Brain microvascular endothelial cell (primary cell): Measurements from ENCODE around the gene URAD.
"Not testable (repeated sequence)": the region's sequence is repeated elsewhere in the genome, so short reads cannot be mapped to it uniquely, and the experiment has no call there.

Source experiments
- DNase-seq: peaks from one replicate; pipeline ENCODE4 v3.0.0-alpha.2; 2020
- H3K27ac ChIP-seq: fragments of 250-450 bp; sonication (Bioruptor Pico); 2 replicates; pipeline ENCODE4 v1.5.1; 2020; ENCODE audit warnings: mild to moderate bottlenecking, moderate library complexity
- H3K27me3 ChIP-seq: fragments of 250-450 bp; sonication (Bioruptor Pico); replicated peaks from 2 replicates; pipeline ENCODE4 v1.5.1; 2020; ENCODE audit warnings: mild to moderate bottlenecking
- H3K36me3 ChIP-seq: fragments of 250-450 bp; sonication (Bioruptor Pico); replicated peaks from 2 replicates; pipeline ENCODE4 v1.5.1; 2020; ENCODE audit warnings: mild to moderate bottlenecking
- H3K4me3 ChIP-seq: 2 replicates; pipeline ENCODE4 v1.5.1; 2011; ENCODE audit warnings: low read depth, mild to moderate bottlenecking, control low read depth, low read length, moderate library complexity
- in situ Hi-C: cut with HindIII; loops from 2 replicates; pipeline ENCODE4 v1.10.0; 2017; ENCODE audit warnings: low sequenced_read_pairs, low pct_ligation_motif_present
- TF ChIP-seq, protein P1 (sequence below): IDR thresholded peaks from 2 replicates; pipeline ENCODE4 v1.5.1; 2011; ENCODE audit warnings: low read depth, mild to moderate bottlenecking, moderate library complexity, low read length, control low read depth, inconsistent platforms; ENCODE audit errors: missing control alignments

URAD gene

GRCh38 chr13:28014301-28014700, 25.8 kb upstream of the URAD start:
- no peak for DNase-seq
- no peak overlapping the region for H3K27ac ChIP-seq
- no peaks in the 10 kb centered on the region for H3K27me3 ChIP-seq
- H3K4me3 ChIP-seq, result no peak overlapping the region
- in situ Hi-C loops, result no loop called here
- TF ChIP-seq, protein P1, sequence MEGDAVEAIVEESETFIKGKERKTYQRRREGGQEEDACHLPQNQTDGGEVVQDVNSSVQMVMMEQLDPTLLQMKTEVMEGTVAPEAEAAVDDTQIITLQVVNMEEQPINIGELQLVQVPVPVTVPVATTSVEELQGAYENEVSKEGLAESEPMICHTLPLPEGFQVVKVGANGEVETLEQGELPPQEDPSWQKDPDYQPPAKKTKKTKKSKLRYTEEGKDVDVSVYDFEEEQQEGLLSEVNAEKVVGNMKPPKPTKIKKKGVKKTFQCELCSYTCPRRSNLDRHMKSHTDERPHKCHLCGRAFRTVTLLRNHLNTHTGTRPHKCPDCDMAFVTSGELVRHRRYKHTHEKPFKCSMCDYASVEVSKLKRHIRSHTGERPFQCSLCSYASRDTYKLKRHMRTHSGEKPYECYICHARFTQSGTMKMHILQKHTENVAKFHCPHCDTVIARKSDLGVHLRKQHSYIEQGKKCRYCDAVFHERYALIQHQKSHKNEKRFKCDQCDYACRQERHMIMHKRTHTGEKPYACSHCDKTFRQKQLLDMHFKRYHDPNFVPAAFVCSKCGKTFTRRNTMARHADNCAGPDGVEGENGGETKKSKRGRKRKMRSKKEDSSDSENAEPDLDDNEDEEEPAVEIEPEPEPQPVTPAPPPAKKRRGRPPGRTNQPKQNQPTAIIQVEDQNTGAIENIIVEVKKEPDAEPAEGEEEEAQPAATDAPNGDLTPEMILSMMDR, result no peak
- no peaks in the 10 kb centered on the region for H3K36me3 ChIP-seq

DNA sequence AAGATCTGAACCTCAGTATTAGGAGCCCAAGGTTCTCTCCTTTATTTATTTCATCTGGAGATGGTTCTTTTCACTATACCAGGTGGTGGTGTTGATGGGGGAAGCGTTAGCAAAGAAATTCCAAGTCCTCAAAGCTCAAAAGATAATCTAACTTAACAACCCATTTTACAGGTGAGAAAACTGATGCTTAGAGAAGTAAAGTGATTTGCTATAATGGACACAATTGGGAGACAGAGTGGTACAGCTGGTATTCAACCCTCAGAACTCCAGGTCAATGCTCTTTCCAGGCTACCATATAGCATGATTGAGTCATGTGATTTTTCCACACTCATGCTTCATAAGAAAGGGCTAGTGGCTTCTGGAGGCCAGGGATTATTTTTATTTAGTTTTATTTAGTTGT, 25.0 kb upstream of the URAD start:
- in situ Hi-C loops, result no loop called here
- Histone ChIP-seq H3K27me3 (no peaks in the 10 kb centered on the region), H3K36me3 (no peaks in the 10 kb centered on the region), H3K4me3 (no peak overlapping the region), H3K27ac (no peak overlapping the region)
- DNase-seq, result no peak
- TF ChIP-seq, protein P1, result no peak

GRCh38 chr13:28012896-28013295, 24.4 kb upstream of the URAD start:
- in situ Hi-C loops, result no loop called here
- Histone ChIP-seq H3K4me3 (no peak overlapping the region), H3K27me3 (no peaks in the 10 kb centered on the region), H3K36me3 (no peaks in the 10 kb centered on the region), H3K27ac (no peak overlapping the region)
- DNase-seq, result no peak
- TF ChIP-seq, protein P1, result no peak

- Histone ChIP-seq H3K27me3 (no peaks in the 10 kb centered on the region), H3K4me3 (no peak overlapping the region), H3K36me3 (no peaks in the 10 kb centered on the region), H3K27ac (no peak overlapping the region)
- in situ Hi-C loops, result no loop called here
- DNase-seq, result no peak
- TF ChIP-seq, protein P1, result no peak
Observed at GRCh38 chr13:28012383-28012782, 23.9 kb upstream of the URAD start.

GRCh38 chr13:28010046-28010445, 21.6 kb upstream of the URAD start:
- H3K4me3 ChIP-seq, result no peak overlapping the region
- H3K27ac ChIP-seq, result no peak overlapping the region
- in situ Hi-C loops, result no loop called here
- DNase-seq, result no peak
- TF ChIP-seq, protein P1, result no peak
- H3K27me3 ChIP-seq, result no peaks in the 10 kb centered on the region
- H3K36me3 ChIP-seq, result no peaks in the 10 kb centered on the region

DNA sequence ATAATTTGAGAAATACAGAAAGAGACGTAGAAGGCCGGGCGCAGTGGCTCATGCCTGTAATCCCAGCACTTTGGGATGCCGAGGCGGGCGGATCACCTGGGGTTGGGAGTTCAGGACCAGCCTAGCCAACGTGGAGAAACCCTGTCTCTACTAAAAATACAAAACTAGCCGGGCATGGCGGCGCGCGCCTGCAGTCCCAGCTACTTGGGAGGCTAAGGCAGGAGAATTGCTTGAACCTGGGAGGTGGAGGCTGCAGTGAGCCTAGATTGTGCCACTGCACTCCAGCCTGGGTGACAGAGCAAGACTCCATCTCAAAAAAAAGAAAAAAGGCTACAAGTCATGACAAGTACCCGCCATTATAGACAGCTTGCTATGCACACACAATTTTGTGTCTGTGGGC, 16.5 kb upstream of the URAD start:
- H3K27ac ChIP-seq, H3K4me3 ChIP-seq, in situ Hi-C loops, H3K27me3 ChIP-seq, H3K36me3 ChIP-seq, DNase-seq: not testable (repeated sequence)
